Neural progenitor cell (in vitro differentiated cells): Measurements from ENCODE around the gene KCNH5.

ENCODE experiments used
- CTCF ChIP-seq: fragments of 200-600 bp; sonication (generic); IDR thresholded peaks from 2 replicates; pipeline ENCODE4 v1.5.1; 2017; ENCODE audit warnings: antibody characterized with exemption, mild to moderate bottlenecking
- EZH2 ChIP-seq: fragments of 200-600 bp; sonication (generic); IDR thresholded peaks from 2 replicates; pipeline ENCODE4 v1.6.1; 2017; ENCODE audit warnings: antibody characterized with exemption, mild to moderate bottlenecking, moderate library complexity

- no peak for TF ChIP-seq CTCF
- TF ChIP-seq EZH2: no peak
These were observed 377.8 kb downstream of the KCNH5 start for GRCh38 chr14:62667421-62667914.
